ENCODE results near the gene HIVEP3.

- TF ChIP-seq RELA (CRISPR knock-in tag; IDR thresholded peaks at IDR 0.05) (no peak), ZC3H13 (CRISPR knock-in tag; IDR thresholded peaks at IDR 0.05) (no peak), HDAC1 (CRISPR knock-in tag; IDR thresholded peaks at IDR 0.05) (no peak), MATR3 (CRISPR knock-in tag; IDR thresholded peaks at IDR 0.05) (no peak), ETS1 (CRISPR knock-in tag; IDR thresholded peaks at IDR 0.05) (no peak), ZNF382 (CRISPR knock-in tag; IDR thresholded peaks at IDR 0.05; ENCODE audit: borderline replicate concordance) (no peak), MAFF (IDR thresholded peaks at IDR 0.05; ENCODE audit: low read depth, low read length) (no peak), ATF2 (CRISPR knock-in tag; IDR thresholded peaks at IDR 0.05) (no peak), PRDM10 (CRISPR knock-in tag; IDR thresholded peaks at IDR 0.05; ENCODE audit: low read depth) (no peak), BRCA1 (CRISPR knock-in tag; IDR thresholded peaks at IDR 0.05) (no peak)
Observed at GRCh38 chr1:41919131-41919530, 409 bp upstream of the HIVEP3 start.

Data from HepG2 (cell line).